Natural killer cell (primary cell): Measurements from ENCODE around the gene PTPRN2. TPM values are rescaled to one million over a fixed set of nuclear protein-coding genes. Genes with fewer than 3 reads are reported as not detected.

Experiments
- ATAC-seq, 3 donors: fragments of 150-1000 bp in 2 of 3; fragments of 200-7000 bp in 1 of 3; cut with Tn5 transposase; 1 replicate in 1 of 3; 2 replicates in 2 of 3; pipeline ENCODE4 v1.10.0; 2021; ENCODE audit warnings: mild to moderate bottlenecking in 2 of 3, moderate library complexity in 2 of 3
- DNase-seq, 2 donors: peaks; one replicate each; pipeline versions ENCODE4 v3.0.0 to v3.0.0-alpha.2; 2013 to 2021; ENCODE audit warnings: mixed read lengths in 1 of 2
- H3K27ac ChIP-seq: one replicate; pipeline ENCODE4 v1.5.1; 2013; ENCODE audit warnings: mild to moderate bottlenecking, low read length
- H3K27me3 ChIP-seq: one replicate; pipeline ENCODE4 v1.6.1; 2013; ENCODE audit warnings: low read length; ENCODE audit not compliant: control insufficient read depth, insufficient read depth
- H3K36me3 ChIP-seq: one replicate; pipeline ENCODE4 v1.6.1; 2013; ENCODE audit warnings: low read length; ENCODE audit not compliant: control insufficient read depth, insufficient read depth
- H3K4me1 ChIP-seq: one replicate; pipeline ENCODE4 v1.6.1; 2013; ENCODE audit warnings: low read length; ENCODE audit not compliant: control insufficient read depth, insufficient read depth
- H3K4me3 ChIP-seq: one replicate; pipeline ENCODE4 v1.5.1; 2013; ENCODE audit warnings: low read length
- H3K9me3 ChIP-seq: one replicate; pipeline ENCODE4 v1.6.1; 2013; ENCODE audit warnings: low read length; ENCODE audit not compliant: control insufficient read depth, insufficient read depth
- H3K27ac Mint-ChIP-seq, 2 donors: one replicate each; pipeline ENCODE4 v1.8.0; 2022; ENCODE audit warnings: mild to moderate bottlenecking in 2 of 2, mixed read lengths in 2 of 2, moderate library complexity in 1 of 2
- H3K27me3 Mint-ChIP-seq, 2 donors: one replicate each; pipeline ENCODE4 v1.8.0; 2022; ENCODE audit warnings: low read depth in 2 of 2, mixed read lengths in 2 of 2
- H3K36me3 Mint-ChIP-seq: one replicate; pipeline ENCODE4 v1.8.0; 2022; ENCODE audit warnings: mixed read lengths
- H3K4me1 Mint-ChIP-seq, 2 donors: one replicate each; pipeline ENCODE4 v1.8.0; 2022; ENCODE audit warnings: mixed read lengths in 2 of 2
- H3K4me3 Mint-ChIP-seq: one replicate; pipeline ENCODE4 v1.8.0; 2022; ENCODE audit warnings: mild to moderate bottlenecking, moderate library complexity, mixed read lengths
- H3K9me3 Mint-ChIP-seq, 2 donors: one replicate each; pipeline ENCODE4 v1.8.0; 2022; ENCODE audit warnings: mixed read lengths in 2 of 2
- WGBS: methylation state at CpG from one replicate; pipeline ENCODE4 v1.1.7; 2013; ENCODE audit warnings: missing lambda C conversion rate; ENCODE audit not compliant: insufficient coverage; 5-methylcytosine and 5-hydroxymethylcytosine counted together
- intact Hi-C: fragments of 100-400 bp; cut with micrococcal nuclease; formaldehyde crosslinking; loops from one replicate; pipeline ENCODE4 v1.14.2; 2022
- total RNA-seq, 4 donors: library from RNA; stranded (reverse); fragments of 120-200 nt in 1 of 4; gene quantifications; one replicate each; pipeline versions ENCODE4 v1.2.3 to v1.2.4, GENCODE V29; 2013 to 2022
- TF ChIP-seq, protein P1 (sequence below): fragments of 200-600 bp; IDR thresholded peaks from one replicate; pipeline ENCODE4 v1.8.0; 2022; ENCODE audit warnings: antibody characterized with exemption

The PTPRN2 gene
- total RNA-seq, 3 donors from 2014 or later (not counting 1 experiment from before 2014, with no cell fraction given), result 1.3 to 2.5 (median 1.9) TPM

DNA sequence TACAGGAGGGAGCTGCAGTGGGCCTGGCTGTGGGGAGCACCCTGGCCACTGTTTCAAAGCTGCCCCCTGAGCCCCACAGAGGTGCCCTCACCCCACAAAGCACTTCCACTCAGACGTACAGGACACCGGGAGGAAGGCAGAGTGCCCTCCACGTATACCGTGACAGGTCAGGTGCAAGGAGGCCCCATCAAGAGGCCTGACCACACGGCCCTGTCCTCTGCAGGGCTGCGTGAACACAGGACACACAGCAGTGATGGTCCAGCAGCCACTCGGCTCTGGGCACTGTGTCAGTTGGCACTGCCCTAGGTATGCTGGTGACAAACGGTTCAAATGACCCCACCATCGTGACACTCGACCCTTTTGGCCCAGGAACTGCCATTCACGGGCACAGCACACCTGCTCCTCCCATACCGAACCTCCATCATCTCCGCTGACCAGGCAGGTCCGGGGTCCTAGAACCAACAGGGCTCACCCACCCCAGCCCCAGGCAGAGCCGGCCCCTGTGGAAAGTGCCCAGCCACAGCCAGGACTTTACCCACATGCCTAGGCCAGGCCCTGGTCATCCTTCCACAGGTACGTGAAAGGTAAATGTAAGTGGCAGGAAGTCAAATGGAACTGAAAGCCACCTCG is 560.9 kb downstream of the PTPRN2 start:
- Mint-ChIP-seq H3K9me3 (no peaks in the 10 kb centered on the region), H3K4me3 (no peak overlapping the region), H3K4me1 (no peaks in the 10 kb centered on the region), H3K27ac (no peak overlapping the region), H3K36me3 (no peaks in the 10 kb centered on the region), H3K27me3 (peaks cover 0 to 6% of the 10 kb centered on the region in 2 donors)
- H3K9me3 ChIP-seq, result no peaks in the 10 kb centered on the region
- no peaks in the 10 kb centered on the region for H3K4me1 ChIP-seq
- no peaks in the 10 kb centered on the region for H3K36me3 ChIP-seq
- no peak overlapping the region for H3K4me3 ChIP-seq
- ATAC-seq (no peak), DNase-seq (no peak)
- intact Hi-C loops, result no loop called here
- no peaks in the 10 kb centered on the region for H3K27me3 ChIP-seq
- TF ChIP-seq, protein P1, sequence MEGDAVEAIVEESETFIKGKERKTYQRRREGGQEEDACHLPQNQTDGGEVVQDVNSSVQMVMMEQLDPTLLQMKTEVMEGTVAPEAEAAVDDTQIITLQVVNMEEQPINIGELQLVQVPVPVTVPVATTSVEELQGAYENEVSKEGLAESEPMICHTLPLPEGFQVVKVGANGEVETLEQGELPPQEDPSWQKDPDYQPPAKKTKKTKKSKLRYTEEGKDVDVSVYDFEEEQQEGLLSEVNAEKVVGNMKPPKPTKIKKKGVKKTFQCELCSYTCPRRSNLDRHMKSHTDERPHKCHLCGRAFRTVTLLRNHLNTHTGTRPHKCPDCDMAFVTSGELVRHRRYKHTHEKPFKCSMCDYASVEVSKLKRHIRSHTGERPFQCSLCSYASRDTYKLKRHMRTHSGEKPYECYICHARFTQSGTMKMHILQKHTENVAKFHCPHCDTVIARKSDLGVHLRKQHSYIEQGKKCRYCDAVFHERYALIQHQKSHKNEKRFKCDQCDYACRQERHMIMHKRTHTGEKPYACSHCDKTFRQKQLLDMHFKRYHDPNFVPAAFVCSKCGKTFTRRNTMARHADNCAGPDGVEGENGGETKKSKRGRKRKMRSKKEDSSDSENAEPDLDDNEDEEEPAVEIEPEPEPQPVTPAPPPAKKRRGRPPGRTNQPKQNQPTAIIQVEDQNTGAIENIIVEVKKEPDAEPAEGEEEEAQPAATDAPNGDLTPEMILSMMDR, result no peak
- H3K27ac ChIP-seq, result no peak overlapping the region
- 84% methylated on average over 17 of the region's 17 CpGs for WGBS

DNA sequence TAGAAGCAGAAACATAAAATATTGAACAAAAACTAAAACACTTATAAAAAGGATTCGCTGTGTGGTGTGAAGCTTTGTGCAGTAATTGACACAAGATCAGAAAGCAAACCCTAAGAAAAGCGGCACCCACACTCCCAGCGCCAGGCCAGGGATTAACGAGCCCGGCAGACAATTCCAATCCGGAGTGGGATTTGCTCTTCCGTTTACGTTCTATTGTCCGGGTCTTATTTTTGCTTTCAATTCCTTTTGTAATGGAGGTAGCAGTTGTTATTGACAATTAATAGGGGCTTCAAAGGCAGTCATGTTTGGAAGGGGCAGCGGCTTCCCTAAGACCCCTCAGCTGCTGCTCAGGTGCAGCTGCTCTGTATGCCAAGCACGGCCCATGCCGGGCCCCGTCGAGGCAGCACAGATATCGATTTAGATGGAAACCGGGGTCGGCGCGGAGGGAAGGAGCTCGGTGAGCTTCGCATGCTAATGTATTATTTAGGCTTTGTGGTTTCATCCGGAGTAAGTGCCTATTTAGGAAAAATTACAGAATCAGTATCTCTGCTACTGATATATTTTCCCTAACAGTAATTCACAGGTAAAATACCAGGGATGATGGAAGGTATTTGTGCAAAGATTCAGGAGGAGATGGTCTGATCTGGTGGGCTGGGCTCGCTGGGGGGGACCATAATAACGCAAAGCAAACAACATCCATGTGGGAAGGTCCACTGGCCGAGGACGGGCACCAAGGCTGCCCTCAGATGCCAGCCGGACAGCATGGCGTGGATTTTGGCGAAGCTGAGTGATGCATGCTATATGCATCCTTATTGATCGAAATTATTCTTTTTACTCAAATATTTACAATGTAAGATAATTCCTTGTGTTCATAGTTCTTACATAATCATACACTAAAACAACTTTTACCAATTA is 561.7 kb downstream of the PTPRN2 start:
- peaks cover 0 to under 1% of the 10 kb centered on the region in 2 donors for H3K27me3 Mint-ChIP-seq
- Histone ChIP-seq H3K27ac (no peak overlapping the region), H3K4me1 (no peaks in the 10 kb centered on the region), H3K4me3 (no peak overlapping the region), H3K27me3 (no peaks in the 10 kb centered on the region), H3K9me3 (no peaks in the 10 kb centered on the region), H3K36me3 (no peaks in the 10 kb centered on the region)
- no peaks in the 10 kb centered on the region for H3K4me1 Mint-ChIP-seq
- ATAC-seq (no peak), DNase-seq (no peak)
- intact Hi-C loops, result no loop called here
- WGBS, result 88% methylated on average over 30 of the region's 30 CpGs
- H3K36me3 Mint-ChIP-seq, result no peaks in the 10 kb centered on the region
- TF ChIP-seq, protein P1, result no peak
- no peak overlapping the region for H3K27ac Mint-ChIP-seq
- no peak overlapping the region for H3K4me3 Mint-ChIP-seq
- no peaks in the 10 kb centered on the region for H3K9me3 Mint-ChIP-seq

DNA sequence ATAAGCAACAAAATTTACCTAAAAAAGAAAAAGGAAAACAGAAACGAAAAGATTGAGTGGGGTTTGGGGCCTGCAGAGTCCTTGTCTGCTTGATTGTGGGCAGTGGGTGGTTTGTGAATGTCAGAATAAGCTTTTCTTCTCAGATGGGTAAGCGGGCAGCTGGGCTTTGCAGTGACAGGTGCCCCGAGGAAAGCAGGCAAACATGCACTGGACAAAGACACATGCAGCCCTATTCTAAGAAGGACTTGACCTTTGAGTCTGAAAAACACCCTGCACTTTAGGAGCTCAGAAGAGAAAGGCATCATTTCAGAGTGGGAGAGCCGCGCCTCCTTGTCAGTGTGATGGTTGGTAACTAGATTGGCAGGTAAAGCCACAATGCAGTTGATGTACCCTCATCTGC is 562.7 kb downstream of the PTPRN2 start:
- TF ChIP-seq, protein P1, result no peak
- H3K4me1 Mint-ChIP-seq, result no peaks in the 10 kb centered on the region
- intact Hi-C loops, result no loop called here
- Histone ChIP-seq H3K9me3 (no peaks in the 10 kb centered on the region), H3K27ac (no peak overlapping the region), H3K4me3 (no peak overlapping the region), H3K4me1 (no peaks in the 10 kb centered on the region), H3K27me3 (no peaks in the 10 kb centered on the region), H3K36me3 (no peaks in the 10 kb centered on the region)
- WGBS, result 80% methylated on average over 5 of the region's 5 CpGs
- no peaks in the 10 kb centered on the region for H3K27me3 Mint-ChIP-seq
- no peak overlapping the region for H3K4me3 Mint-ChIP-seq
- H3K36me3 Mint-ChIP-seq, result no peaks in the 10 kb centered on the region
- H3K9me3 Mint-ChIP-seq, result no peaks in the 10 kb centered on the region
- no peak overlapping the region for H3K27ac Mint-ChIP-seq
- DNase-seq (no peak), ATAC-seq (no peak)
